Upper lobe of left lung (tissue), 6 donors: ENCODE measurements around the gene SAV1. TPM values are rescaled to one million over a fixed set of nuclear protein-coding genes. Genes with fewer than 3 reads are reported as not detected.

Experiments used
- ATAC-seq, 2 donors: fragments of 200-7000 bp; cut with Tn5 transposase; one replicate each; pipeline ENCODE4 v1.9.1; 2022; ENCODE audit warnings: mild to moderate bottlenecking in 2 of 2, moderate library complexity in 2 of 2; ENCODE audit not compliant: low FRiP score in 2 of 2
- DNase-seq, 2 donors: peaks; one replicate each; pipeline ENCODE4 v3.0.0-alpha.2; 2019 to 2020
- H3K27ac ChIP-seq, 4 donors: fragments of 200-600 bp; sonication (generic); one replicate each; pipeline ENCODE4 v1.5.1; 2016 to 2019
- H3K27me3 ChIP-seq, 4 donors: fragments of 200-600 bp; sonication (generic); one replicate each; pipeline ENCODE4 v1.5.1; 2017 to 2019
- H3K36me3 ChIP-seq, 4 donors: fragments of 200-600 bp; sonication (generic); one replicate each; pipeline ENCODE4 v1.5.1; 2016 to 2019
- H3K4me1 ChIP-seq, 4 donors: fragments of 200-600 bp; sonication (generic); one replicate each; pipeline ENCODE4 v1.5.1; 2018 to 2019
- H3K4me3 ChIP-seq, 4 donors: fragments of 200-600 bp; sonication (generic); one replicate each; pipeline ENCODE4 v1.5.1; 2017 to 2019; ENCODE audit warnings: mild to moderate bottlenecking in 2 of 4, moderate library complexity in 1 of 4
- H3K9me3 ChIP-seq, 4 donors: fragments of 200-600 bp; sonication (generic); one replicate each; pipeline ENCODE4 v1.5.1; 2018 to 2019
- CTCF ChIP-seq, 6 experiments: fragments of 450-650 bp in 4 of 6; fragments of 200-600 bp in 2 of 6; sonication (generic) in 2 of 6; IDR thresholded peaks; one replicate each; pipeline ENCODE4 v1.5.1; 2016 to 2019; ENCODE audit warnings: antibody characterized with exemption in 6 of 6
- EP300 ChIP-seq, 4 donors: sonication (generic); formaldehyde crosslinking; IDR thresholded peaks; one replicate each; pipeline ENCODE4 v1.5.1; 2017; ENCODE audit warnings: antibody characterized with exemption in 4 of 4, control low read depth in 2 of 4
- POLR2A ChIP-seq, 4 donors: fragments of 450-650 bp; IDR thresholded peaks; one replicate each; pipeline ENCODE4 v1.5.1; 2016 to 2017; ENCODE audit warnings: antibody characterized with exemption in 4 of 4, mild to moderate bottlenecking in 2 of 4
- POLR2AphosphoS5 ChIP-seq, 2 donors: sonication (generic); formaldehyde crosslinking; IDR thresholded peaks; one replicate each; pipeline ENCODE4 v1.5.1; 2017; ENCODE audit warnings: antibody characterized with exemption in 2 of 2
- WGBS, 2 donors: methylation state at CpG; one replicate each; pipeline ENCODE4 v1.1.5; 2017 to 2018; 5-methylcytosine and 5-hydroxymethylcytosine counted together
- total RNA-seq, 6 donors: library from RNA; depleted of rRNA in 4 of 6; stranded (reverse); fragments of >200 nt in 4 of 6; gene quantifications; one replicate each; pipeline versions ENCODE4 v1.1.0 to v1.2.1, GENCODE V29; 2016 to 2021
- donor health status: DM: no; HTN: no; CAD: no; lungs with moderate emphysema.
- donor health status: DM: no; HTN: yes; CAD: no; lungs with severe emphysema.

The SAV1 gene
- total RNA-seq, 6 donors from 2014 or later, result 29.3 to 63.9 (median 34.3) TPM

- ATAC-seq, result no peak
- no peaks in the 10 kb centered on the region for H3K4me1 ChIP-seq
- no peak overlapping the region for H3K27ac ChIP-seq
Measured at GRCh38 chr14:50615552-50615951, 52.6 kb downstream of the SAV1 start.

GRCh38 chr14:50615056-50615455, 53.0 kb downstream of the SAV1 start:
- no peaks in the 10 kb centered on the region for H3K9me3 ChIP-seq
- H3K4me1 ChIP-seq, result no peaks in the 10 kb centered on the region
- no peaks in the 10 kb centered on the region for H3K27me3 ChIP-seq
- TF ChIP-seq EP300 (IDR thresholded peaks at IDR 0.05) (no peak), CTCF (IDR thresholded peaks at IDR 0.05) (no peak), POLR2AphosphoS5 (IDR thresholded peaks at IDR 0.05) (no peak), POLR2A (IDR thresholded peaks at IDR 0.05) (no peak)
- 57 to 68% methylated on average over 4 of the region's 4 CpGs for WGBS, 2 donors
- H3K4me3 ChIP-seq, result no peak overlapping the region
- H3K27ac ChIP-seq, result no peak overlapping the region
- DNase-seq (no peak), ATAC-seq (no peak)
- peaks cover 0 to 4% (median 0%) of the 10 kb centered on the region in 4 donors for H3K36me3 ChIP-seq

More at GRCh38 chr14:50615552-50615951, 52.6 kb downstream of the SAV1 start:
- no peaks in the 10 kb centered on the region for H3K9me3 ChIP-seq
- 94 to 97% methylated on average over 2 of the region's 2 CpGs for WGBS, 2 donors
- DNase-seq, result no peak
- TF ChIP-seq CTCF (IDR thresholded peaks at IDR 0.05) (no peak), POLR2A (IDR thresholded peaks at IDR 0.05) (no peak), POLR2AphosphoS5 (IDR thresholded peaks at IDR 0.05) (no peak), EP300 (IDR thresholded peaks at IDR 0.05) (no peak)
- H3K27me3 ChIP-seq, result no peaks in the 10 kb centered on the region
- H3K36me3 ChIP-seq, result peaks cover 0 to 4% (median 0%) of the 10 kb centered on the region in 4 donors
- no peak overlapping the region for H3K4me3 ChIP-seq

- no peak overlapping the region for H3K27ac ChIP-seq
- no peaks in the 10 kb centered on the region for H3K4me1 ChIP-seq
- DNase-seq (no peak), ATAC-seq (no peak)
- H3K27me3 ChIP-seq, result no peaks in the 10 kb centered on the region
- TF ChIP-seq EP300 (IDR thresholded peaks at IDR 0.05) (no peak), CTCF (IDR thresholded peaks at IDR 0.05) (no peak), POLR2AphosphoS5 (IDR thresholded peaks at IDR 0.05) (no peak), POLR2A (IDR thresholded peaks at IDR 0.05) (no peak)
- no peak overlapping the region for H3K4me3 ChIP-seq
- no peaks in the 10 kb centered on the region for H3K9me3 ChIP-seq
- WGBS, 2 donors, result 96 to 97% methylated on average over 3 of the region's 3 CpGs
- peaks cover 0 to 4% (median 0%) of the 10 kb centered on the region in 4 donors for H3K36me3 ChIP-seq
Measured at GRCh38 chr14:50612806-50613205, 55.3 kb downstream of the SAV1 start.

DNA sequence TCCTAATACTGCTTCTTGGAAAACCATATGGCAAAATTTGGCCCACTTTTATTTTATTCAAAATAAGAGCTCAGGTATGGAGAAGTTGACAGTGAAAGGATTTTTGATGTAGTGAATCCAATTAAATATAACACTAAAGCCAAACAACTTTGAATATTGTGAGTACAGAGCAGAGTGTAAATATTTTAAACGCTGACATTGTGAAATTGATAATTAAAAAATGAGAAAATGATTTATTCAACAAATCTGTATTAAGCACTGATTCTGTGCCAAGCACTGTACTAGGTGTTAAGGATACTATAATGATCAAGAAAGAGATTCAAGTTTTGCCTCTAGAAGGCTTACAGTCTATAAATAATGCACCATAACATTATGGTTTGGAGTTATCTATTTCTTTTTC, 57.6 kb downstream of the SAV1 start:
- Histone ChIP-seq H3K36me3 (no peaks in the 10 kb centered on the region), H3K27me3 (no peaks in the 10 kb centered on the region), H3K4me3 (no peak overlapping the region), H3K4me1 (no peaks in the 10 kb centered on the region), H3K27ac (no peak overlapping the region), H3K9me3 (no peaks in the 10 kb centered on the region)
- 90 to 93% methylated on average over 1 of the region's 1 CpG for WGBS, 2 donors
- no peak for ATAC-seq
- TF ChIP-seq EP300 (IDR thresholded peaks at IDR 0.05) (no peak), POLR2AphosphoS5 (IDR thresholded peaks at IDR 0.05) (no peak), CTCF (IDR thresholded peaks at IDR 0.05) (no peak), POLR2A (IDR thresholded peaks at IDR 0.05) (no peak)
- DNase-seq, result no peak

DNA sequence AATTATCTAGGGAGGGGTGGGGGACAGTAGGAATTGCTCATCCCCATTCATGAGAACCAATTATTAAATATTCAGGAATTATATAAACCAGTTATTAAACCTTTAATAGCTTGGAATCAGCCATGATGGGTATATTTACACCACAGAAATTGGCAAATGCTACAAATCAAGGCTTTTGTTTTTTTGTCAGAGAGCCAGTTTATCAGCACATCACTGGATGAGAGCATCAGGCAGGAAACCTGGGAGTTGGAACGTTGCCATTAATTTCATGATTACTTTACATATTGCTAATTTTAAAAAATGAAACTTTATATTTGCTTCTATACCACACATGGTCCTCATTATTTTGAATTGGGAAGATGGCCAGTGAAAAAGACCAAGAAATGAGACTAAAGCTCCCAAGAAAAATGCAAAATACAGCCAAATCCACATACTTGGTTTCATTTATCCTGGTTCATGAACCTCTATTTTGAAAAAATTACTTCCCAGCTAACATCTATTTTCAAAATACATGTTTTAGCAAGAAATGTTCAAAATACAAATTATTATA, 59.7 kb downstream of the SAV1 start:
- H3K27ac ChIP-seq, result no peak overlapping the region
- no peaks in the 10 kb centered on the region for H3K27me3 ChIP-seq
- no peak for ATAC-seq
- WGBS, 2 donors, result 58 to 86% methylated on average over 1 of the region's 1 CpG
- H3K36me3 ChIP-seq, result no peaks in the 10 kb centered on the region
- no peaks in the 10 kb centered on the region for H3K9me3 ChIP-seq
- H3K4me1 ChIP-seq, result no peaks in the 10 kb centered on the region
- TF ChIP-seq POLR2A (IDR thresholded peaks at IDR 0.05) (no peak), EP300 (IDR thresholded peaks at IDR 0.05) (no peak), CTCF (IDR thresholded peaks at IDR 0.05) (no peak), POLR2AphosphoS5 (IDR thresholded peaks at IDR 0.05) (no peak)
- no peak overlapping the region for H3K4me3 ChIP-seq
- DNase-seq, result no peak
